ENCODE measurements around the gene CIDEB.
A peak's percentile ranks its signal among the peaks of the same experiment; 100 is the strongest.
"Not testable (repeated sequence)": the region's sequence is repeated elsewhere in the genome, so short reads cannot be mapped to it uniquely, and the experiment has no call there.

Gene CIDEB

GRCh38 chr14:24307575-24308341 lies at the start of gene CIDEB:
Gene CIDEB (minus strand): TSS chr14:24307977. CDS start chr14:24307858, 119 bp downstream.
- DNase-seq (ENCODE audit: low spot score), result peak; percentile 70

GRCh38 chr14:24356208-24356607 lies 48.4 kb upstream of the CIDEB start:
- DNase-seq (ENCODE audit: low spot score), result no peak

- no peak for DNase-seq (ENCODE audit: low spot score)
Observed at GRCh38 chr14:24355009-24355408, 47.2 kb upstream of the CIDEB start.

GRCh38 chr14:24354482-24354825 lies 46.7 kb upstream of the CIDEB start:
- not testable (repeated sequence) for DNase-seq (ENCODE audit: low spot score)

- DNase-seq (ENCODE audit: low spot score), result no peak
Observed at GRCh38 chr14:24353559-24354481, 46.0 kb upstream of the CIDEB start.

GRCh38 chr14:24351517-24351916 lies 43.7 kb upstream of the CIDEB start:
- DNase-seq (ENCODE audit: low spot score), result no peak

GRCh38 chr14:24349742-24350141 lies 42.0 kb upstream of the CIDEB start:
- no peak for DNase-seq (ENCODE audit: low spot score)

- DNase-seq (ENCODE audit: low spot score), result no peak
Observed at GRCh38 chr14:24348186-24348585, 40.4 kb upstream of the CIDEB start.

GRCh38 chr14:24347134-24347533 lies 39.4 kb upstream of the CIDEB start:
- DNase-seq (ENCODE audit: low spot score), result no peak

- DNase-seq (ENCODE audit: low spot score), result no peak
Observed at GRCh38 chr14:24343795-24344660, 36.3 kb upstream of the CIDEB start.

- no peak for DNase-seq (ENCODE audit: low spot score)
Observed at GRCh38 chr14:24342889-24343288, 35.1 kb upstream of the CIDEB start.

- DNase-seq (ENCODE audit: low spot score), result no peak
Observed at GRCh38 chr14:24340606-24341005, 32.8 kb upstream of the CIDEB start.

- peak; percentile 28 for DNase-seq (ENCODE audit: low spot score)
Observed at GRCh38 chr14:24339284-24340151, 31.7 kb upstream of the CIDEB start, which contains the start of gene RIPK3. Gene RIPK3 (minus strand): TSS chr14:24339991. CDS start chr14:24339826, 165 bp downstream.

- no peak for DNase-seq (ENCODE audit: low spot score)
Observed at GRCh38 chr14:24338843-24339242, 31.1 kb upstream of the CIDEB start.

GRCh38 chr14:24337824-24338175 lies 30.0 kb upstream of the CIDEB start:
- DNase-seq (ENCODE audit: low spot score), result no peak

- DNase-seq (ENCODE audit: low spot score), result no peak
Observed at GRCh38 chr14:24337144-24337823, 29.5 kb upstream of the CIDEB start.

- peak; percentile 76 for DNase-seq (ENCODE audit: low spot score)
Observed at GRCh38 chr14:24335461-24336171, 27.8 kb upstream of the CIDEB start.

- DNase-seq (ENCODE audit: low spot score), result peak; percentile 59
Observed at GRCh38 chr14:24334431-24335291, 26.9 kb upstream of the CIDEB start, which contains the start of gene ADCY4. Gene ADCY4 (minus strand): TSS chr14:24335071. CDS start chr14:24334652, 419 bp downstream.
